GM12801 (cell line): ENCODE measurements around the gene MYBPHL.

Experiments
- CTCF ChIP-seq: IDR thresholded peaks from one replicate; pipeline ENCODE4 v1.5.1; 2011; ENCODE audit warnings: control low read depth; ENCODE audit not compliant: insufficient read length; ENCODE audit errors: extremely low read depth

Gene MYBPHL

GRCh38 chr1:109261006-109261405, 45.8 kb downstream of the MYBPHL start:
- TF ChIP-seq CTCF: no peak

- TF ChIP-seq CTCF: no peak
Measured at GRCh38 chr1:109259674-109260557, 46.9 kb downstream of the MYBPHL start.

- TF ChIP-seq CTCF: no peak
Measured at GRCh38 chr1:109258481-109259466, 48.0 kb downstream of the MYBPHL start.

GRCh38 chr1:109257682-109258421, 49.0 kb downstream of the MYBPHL start:
- TF ChIP-seq CTCF: no peak

GRCh38 chr1:109256971-109257681, 49.7 kb downstream of the MYBPHL start:
- no peak for TF ChIP-seq CTCF

- TF ChIP-seq CTCF: no peak
Measured at GRCh38 chr1:109256085-109256484, 50.7 kb downstream of the MYBPHL start.
